KBM-7 (cell line): ENCODE results near the gene FMOD.
"Not testable (repeated sequence)": the region's sequence is repeated elsewhere in the genome, so short reads cannot be mapped to it uniquely, and the experiment has no call there.

Experiments used
- DNase-seq: peaks from one replicate; pipeline ENCODE4 v3.0.0-alpha.2; 2015
- in situ Hi-C: fragments of 300-500 bp; cut with MboI; formaldehyde crosslinking; loops from 2 replicates; pipeline ENCODE4 v1.14.3; 2020; ENCODE audit warnings: low sequenced_read_pairs, low pct_unique_long_range_greater_than_20kb, mixed read lengths

Gene FMOD

DNA sequence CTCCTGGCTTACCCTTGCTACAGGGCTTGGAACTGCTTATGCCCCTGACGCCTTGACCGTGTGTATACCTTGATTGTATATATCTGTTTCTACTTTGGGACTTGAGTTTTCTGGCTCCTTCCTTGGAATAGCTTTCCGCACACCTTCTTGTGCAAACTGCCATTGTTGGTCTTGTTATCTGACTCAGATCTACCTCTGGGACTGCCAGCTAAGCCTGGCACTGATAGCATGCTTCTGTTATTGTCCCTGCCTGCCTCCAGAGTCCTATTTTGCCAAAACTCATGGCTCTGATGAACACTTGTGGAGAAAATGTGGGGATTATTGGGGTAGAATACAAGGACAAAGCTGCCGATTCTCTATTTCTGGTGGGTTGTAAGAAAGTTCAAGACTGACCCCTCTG is 15.4 kb downstream of the FMOD start:
- DNase-seq: no peak
- in situ Hi-C loops: loop anchor here (5.0 kb wide), 1 partner anchor 63 kb away; no protein-coding TSS in a partner anchor

- no peak for DNase-seq
- in situ Hi-C loops: no loop called here
Measured at GRCh38 chr1:203331224-203331623, 19.7 kb downstream of the FMOD start.

GRCh38 chr1:203328714-203329122 is 22.2 kb downstream of the FMOD start:
- in situ Hi-C loops: no loop called here
- no peak for DNase-seq

DNA sequence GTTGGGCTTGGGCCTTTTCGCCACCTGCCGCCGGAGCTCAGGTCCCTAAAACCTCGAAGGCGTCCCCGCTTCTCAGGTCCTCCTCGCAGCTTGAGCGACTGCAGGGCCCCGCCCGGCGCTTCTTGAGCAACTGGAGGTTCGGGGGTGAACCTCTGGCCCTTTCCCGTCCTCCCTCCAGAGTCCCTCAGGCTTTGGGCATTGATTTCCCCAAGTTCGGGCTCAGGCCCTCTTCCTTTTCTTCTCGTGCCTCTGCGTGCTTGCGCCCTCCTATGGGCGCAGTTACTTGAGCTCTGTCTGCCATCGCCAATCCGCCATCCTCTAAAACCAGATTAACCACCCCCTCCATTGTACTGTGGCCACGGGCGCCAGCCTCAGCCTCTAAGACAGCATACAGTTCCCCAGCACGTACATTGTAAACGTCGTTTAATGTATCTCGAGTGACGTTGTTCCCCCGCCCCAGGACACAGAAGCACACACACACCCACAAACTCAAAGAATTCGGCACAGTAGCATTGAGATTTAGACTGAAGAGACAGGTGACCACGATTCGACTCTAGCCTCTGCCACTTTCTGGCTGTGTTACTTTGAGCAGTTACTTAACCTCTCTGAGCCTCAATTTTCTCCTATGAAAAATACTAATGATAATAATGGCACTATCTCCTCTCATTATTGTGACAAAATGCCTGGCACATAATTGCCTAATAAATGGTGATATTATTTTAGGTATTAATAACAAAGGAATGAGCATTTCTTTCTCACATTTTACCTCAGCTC is 23.1 kb downstream of the FMOD start:
- DNase-seq: peak; percentile 81
- in situ Hi-C loops: no loop called here

- peak; percentile 94 for DNase-seq
- in situ Hi-C loops: no loop called here
Measured at GRCh38 chr1:203326830-203327683, 23.9 kb downstream of the FMOD start.

GRCh38 chr1:203325418-203326091 is 25.4 kb downstream of the FMOD start:
- no peak for DNase-seq
- in situ Hi-C loops: no loop called here

DNA sequence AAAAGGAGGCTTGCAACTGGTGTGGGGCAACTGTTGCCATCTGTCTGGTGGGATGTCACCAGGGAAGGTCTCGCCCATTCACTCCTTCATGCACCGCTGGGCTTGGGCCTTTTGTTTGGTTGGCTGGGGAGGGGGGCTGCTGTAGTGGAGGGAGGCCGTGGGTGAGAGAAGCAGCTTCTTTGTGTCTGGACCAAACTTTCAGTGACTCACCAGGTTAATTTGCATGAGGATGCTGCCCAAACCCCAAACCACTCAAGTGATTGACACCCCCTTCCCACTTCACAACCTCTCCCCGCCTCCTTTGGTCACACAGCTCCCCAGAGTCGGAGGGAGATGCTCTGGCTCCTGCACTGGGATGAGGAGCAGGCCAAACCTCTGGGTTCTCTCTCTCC is 25.9 kb downstream of the FMOD start:
- DNase-seq: no peak
- in situ Hi-C loops: no loop called here

DNA sequence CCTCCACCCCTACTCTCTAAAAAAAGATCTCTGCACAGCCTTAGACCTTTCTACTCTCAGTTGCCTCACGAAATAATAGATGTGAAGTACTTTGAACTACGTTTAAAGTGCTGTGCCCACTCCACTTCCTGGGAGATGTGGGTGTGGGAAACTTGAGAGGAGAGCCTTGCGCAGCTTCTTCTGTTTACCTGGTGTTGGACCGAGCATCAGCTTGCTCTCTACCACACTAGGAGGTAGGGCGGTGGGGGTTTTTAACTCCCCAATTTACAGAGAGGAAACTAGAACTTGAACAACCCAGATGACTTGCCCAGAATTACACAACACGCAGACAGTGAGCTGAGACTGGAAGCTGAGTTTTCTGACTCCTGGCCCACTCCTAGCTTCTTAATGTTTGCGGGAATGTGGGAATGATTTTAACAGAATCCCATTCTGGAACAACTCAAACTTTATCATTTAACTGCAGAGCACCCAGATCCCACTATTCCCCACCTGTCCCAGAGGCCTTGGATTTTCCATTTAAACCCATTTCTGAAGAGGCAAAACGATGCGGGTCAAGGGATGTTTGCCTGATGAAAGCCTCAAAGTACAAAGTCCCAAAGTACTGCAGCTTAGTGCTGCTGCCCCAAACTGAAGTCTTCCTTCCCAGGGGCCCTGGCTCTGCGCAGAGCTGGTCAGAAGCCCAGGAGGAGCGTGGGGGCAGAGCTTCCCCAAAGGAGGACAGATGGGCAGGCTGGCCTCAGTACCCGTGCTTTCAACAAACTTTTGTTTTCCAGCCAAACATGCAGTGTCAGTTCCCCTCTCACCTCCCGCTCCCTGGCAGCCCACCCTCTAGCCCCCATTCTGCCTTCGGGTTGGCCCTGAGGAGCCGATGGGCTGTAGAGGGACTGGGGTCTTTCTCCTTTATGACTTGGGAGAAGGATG is 26.6 kb downstream of the FMOD start:
- DNase-seq: no peak
- in situ Hi-C loops: no loop called here

DNA sequence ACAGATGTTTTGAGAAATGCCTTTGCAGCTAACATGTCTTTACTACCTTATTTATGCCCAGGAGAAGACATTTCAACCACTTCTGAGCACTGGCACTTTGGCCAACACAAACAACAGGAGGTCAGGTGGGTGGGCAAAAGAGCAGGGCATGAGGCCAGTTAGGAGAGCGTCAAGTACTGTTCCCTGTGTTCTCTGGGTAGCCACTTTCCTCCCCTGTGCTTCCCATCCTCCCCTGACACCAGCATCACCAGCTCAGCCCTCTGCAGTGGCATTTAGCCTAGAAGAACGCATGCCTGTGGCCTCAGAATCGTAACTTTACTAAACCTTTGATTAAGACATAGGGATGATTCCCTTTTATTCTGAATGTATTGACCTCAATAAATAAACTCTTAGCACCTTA is 27.3 kb downstream of the FMOD start:
- no peak for DNase-seq
- in situ Hi-C loops: no loop called here

- no peak for DNase-seq
- in situ Hi-C loops: no loop called here
Measured at GRCh38 chr1:203322500-203323179, 28.3 kb downstream of the FMOD start.

DNA sequence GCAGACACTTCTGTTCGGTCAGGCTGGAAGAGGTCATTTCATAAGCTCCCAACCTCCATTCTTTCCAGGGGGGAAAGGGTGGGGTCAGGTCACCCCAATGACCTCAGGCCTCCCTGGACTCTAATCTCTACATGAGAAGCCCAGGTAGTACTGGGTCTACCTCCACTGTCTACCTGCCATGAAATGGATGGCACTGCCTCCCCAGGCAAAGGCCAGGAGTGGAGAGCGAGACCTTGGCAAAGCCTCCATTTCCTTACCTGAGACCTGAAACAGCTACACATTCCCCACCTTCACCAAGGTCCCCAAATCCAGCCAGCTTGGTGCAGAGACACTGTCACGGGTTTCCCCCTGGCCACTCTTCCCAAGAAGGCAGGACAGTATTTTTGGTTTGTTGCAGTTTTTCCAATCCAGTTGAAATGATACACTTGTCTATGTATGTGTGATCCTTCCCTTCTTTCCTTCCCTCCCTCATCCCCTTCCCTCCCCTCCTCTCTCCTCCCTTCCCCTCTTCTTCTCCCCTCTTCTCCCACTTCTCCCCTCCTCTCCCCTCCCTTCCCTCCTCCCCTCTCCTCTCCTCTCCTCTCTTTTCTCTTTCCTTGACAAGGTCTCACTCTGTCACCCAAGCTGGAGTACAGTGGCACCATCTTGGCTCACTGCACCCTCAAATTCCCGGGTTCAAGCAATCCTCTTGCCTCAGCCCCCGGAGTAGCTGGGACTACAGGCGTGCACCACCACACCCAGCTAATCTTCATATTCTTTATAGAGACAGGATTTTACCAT is 29.5 kb downstream of the FMOD start:
- in situ Hi-C loops: no loop called here
- no peak for DNase-seq

DNA sequence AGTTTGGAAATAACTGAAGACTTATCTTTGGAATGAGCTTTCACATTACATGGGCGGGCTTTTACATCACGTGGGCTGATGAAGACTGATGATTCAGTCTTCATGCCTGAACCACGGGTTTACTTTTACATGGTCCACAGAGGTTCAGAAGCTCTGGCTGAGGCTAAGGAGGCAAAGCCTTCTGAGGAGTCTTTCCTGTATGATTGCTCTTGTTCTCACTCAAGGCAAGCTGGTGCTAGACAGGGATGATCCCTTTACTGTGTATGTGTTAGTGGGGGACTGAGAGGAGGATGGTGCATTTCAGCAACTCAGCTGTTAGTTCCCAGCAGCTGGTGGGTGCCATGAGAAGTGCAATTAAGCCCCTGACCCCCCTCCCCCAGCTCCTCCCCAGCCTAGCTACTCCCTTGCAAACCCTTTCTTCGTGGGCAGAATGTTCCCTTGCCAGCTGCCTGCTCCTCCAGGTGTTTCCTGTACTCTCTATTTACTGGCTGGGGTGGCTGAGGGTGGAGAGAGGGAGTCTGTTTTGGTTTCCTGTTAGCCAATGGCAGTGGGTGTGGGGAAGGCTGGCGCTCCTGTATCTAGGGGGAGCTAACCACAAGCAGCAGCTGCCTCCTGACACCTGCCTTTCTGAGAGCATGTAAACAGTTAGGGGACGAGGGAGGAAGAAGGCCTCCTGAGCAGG is 30.2 kb downstream of the FMOD start:
- in situ Hi-C loops: no loop called here
- DNase-seq: peak; percentile 98

DNA sequence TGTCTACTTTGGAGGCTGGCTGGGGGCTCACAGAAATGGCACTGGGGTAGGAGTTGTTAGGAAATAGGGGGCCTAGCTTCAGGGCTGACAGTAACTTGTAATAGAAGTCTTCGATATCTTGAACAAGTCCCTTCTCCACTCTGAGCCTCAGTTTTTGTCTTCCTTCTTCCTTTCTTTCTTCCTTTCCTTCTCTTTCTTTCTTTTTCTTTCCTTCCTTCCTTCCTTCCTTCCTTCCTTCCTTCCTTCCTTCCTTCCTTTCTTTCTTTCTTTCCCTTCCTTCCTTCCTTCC is 32.7 kb downstream of the FMOD start:
- DNase-seq: no peak
- in situ Hi-C loops: no loop called here

GRCh38 chr1:203317429-203318228 is 33.3 kb downstream of the FMOD start:
- in situ Hi-C loops: no loop called here
- DNase-seq: no peak

GRCh38 chr1:203316626-203317093 is 34.3 kb downstream of the FMOD start:
- in situ Hi-C loops: no loop called here
- DNase-seq: no peak

- DNase-seq, in situ Hi-C loops: not testable (repeated sequence)
Measured at GRCh38 chr1:203314025-203314759, 36.7 kb downstream of the FMOD start.
